WI38 (cell line): ENCODE results near the gene IQSEC1.

Experiments used
- H3K4me3 ChIP-seq: 2 replicates; pipeline ENCODE4 v1.5.1; 2011; ENCODE audit warnings: low read depth, mild to moderate bottlenecking, control low read depth, low read length
- TF ChIP-seq, protein P1 (sequence below): IDR thresholded peaks from 2 replicates; pipeline ENCODE4 v1.5.1; 2012; ENCODE audit warnings: low read depth, mild to moderate bottlenecking, control low read depth, low read length

Gene IQSEC1

DNA sequence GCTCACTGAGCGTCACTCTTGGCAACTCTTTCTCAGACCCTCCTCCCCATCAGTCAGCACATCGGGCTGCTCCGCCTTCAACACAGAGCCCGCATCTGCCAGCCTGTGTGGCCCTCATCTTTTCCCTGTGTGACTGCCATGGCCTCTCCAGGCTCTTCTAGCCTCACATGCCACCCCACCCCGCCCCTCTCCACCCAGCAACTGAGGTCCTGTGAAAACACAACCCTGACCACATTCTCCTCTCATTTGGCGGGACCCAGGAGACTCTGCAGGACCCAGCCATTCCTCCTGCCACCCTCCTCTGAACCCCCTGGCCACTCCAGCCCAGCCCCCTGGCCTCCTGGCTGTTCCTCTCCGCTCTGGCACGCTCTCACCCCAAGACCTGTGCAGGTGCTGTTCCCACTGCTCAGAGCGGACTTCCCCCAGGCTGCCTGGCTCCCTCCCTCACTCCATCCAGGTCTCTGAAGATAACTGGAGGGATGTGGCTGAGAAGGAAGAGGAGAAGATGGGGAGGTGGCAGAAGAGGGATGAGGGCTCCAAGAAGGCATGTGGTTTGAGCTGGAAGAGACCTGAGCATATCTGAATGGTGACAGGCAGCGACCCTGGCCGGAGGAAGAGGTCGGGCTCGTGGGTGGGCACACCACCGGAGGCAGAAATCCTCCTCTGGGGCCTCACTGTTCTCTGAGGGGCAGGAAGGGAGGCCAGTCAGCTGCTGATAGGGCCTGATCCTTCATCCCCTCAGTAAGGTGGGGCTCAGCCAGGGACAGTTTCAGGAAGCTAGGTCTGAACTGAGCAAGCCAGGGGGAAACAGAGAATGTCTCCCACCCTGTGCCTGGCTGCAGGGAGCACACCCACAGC is 120.7 kb downstream of the IQSEC1 start:
- TF ChIP-seq, protein P1, sequence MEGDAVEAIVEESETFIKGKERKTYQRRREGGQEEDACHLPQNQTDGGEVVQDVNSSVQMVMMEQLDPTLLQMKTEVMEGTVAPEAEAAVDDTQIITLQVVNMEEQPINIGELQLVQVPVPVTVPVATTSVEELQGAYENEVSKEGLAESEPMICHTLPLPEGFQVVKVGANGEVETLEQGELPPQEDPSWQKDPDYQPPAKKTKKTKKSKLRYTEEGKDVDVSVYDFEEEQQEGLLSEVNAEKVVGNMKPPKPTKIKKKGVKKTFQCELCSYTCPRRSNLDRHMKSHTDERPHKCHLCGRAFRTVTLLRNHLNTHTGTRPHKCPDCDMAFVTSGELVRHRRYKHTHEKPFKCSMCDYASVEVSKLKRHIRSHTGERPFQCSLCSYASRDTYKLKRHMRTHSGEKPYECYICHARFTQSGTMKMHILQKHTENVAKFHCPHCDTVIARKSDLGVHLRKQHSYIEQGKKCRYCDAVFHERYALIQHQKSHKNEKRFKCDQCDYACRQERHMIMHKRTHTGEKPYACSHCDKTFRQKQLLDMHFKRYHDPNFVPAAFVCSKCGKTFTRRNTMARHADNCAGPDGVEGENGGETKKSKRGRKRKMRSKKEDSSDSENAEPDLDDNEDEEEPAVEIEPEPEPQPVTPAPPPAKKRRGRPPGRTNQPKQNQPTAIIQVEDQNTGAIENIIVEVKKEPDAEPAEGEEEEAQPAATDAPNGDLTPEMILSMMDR, result no peak
- H3K4me3 ChIP-seq, result no peak overlapping the region

DNA sequence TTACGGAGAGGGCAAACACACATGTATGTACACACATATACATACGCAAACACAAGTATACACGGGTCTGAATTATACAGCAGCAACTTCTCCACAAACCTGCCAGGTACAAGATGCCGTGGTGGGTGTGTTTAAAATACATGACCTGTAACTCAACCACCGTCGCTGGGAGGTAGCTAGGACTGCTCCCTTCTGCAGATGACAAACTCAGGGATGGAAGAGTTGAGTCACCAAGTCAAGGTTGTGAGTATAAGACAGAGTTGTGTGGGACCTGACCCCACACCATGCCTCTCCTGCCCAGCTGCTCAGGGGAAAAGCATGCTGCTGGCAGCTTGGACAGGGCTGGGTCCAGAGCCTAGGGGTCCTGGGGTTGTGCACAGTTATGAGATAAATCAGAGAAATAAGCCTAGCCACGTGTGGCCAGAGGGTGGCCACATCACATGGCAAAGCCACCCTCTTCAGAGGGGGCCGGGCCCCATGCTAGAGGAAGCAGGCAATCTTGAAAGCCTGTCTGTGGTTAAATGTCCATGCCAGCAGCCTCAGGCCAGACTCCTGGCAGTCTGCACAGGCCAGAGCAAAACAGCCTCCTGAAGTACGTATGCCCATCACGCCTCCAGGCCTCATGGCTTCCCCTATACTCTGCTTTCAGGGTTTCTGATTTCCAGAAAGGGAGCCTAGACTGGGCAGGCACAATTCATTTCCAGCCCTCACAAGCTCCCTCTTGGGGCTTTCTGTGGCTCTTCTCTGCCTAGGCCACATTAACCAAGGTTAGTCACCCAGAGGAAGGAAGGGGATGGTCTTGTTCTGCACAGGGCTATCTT is 124.1 kb downstream of the IQSEC1 start:
- no peak overlapping the region for H3K4me3 ChIP-seq
- TF ChIP-seq, protein P1, result no peak

DNA sequence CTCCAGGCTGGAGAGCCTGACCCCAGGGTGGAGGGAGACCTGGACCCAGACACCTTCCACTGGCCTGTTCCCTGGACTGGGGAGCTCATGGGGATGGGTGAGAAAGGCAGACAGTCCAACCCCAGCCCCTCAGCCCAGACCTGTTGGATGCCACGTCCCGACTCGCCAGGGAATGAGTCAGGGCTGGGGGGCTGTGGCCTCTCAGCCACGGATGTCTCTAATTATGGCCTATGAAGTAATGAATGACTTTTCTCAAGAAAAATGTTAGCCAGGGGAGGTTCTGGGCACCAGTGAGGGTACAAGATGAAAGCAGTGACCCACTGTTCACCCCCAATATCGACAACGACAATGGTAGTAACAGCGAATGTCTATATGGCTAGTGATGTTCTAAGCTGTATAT is 124.9 kb downstream of the IQSEC1 start:
- TF ChIP-seq, protein P1, result no peak
- H3K4me3 ChIP-seq, result no peak overlapping the region

DNA sequence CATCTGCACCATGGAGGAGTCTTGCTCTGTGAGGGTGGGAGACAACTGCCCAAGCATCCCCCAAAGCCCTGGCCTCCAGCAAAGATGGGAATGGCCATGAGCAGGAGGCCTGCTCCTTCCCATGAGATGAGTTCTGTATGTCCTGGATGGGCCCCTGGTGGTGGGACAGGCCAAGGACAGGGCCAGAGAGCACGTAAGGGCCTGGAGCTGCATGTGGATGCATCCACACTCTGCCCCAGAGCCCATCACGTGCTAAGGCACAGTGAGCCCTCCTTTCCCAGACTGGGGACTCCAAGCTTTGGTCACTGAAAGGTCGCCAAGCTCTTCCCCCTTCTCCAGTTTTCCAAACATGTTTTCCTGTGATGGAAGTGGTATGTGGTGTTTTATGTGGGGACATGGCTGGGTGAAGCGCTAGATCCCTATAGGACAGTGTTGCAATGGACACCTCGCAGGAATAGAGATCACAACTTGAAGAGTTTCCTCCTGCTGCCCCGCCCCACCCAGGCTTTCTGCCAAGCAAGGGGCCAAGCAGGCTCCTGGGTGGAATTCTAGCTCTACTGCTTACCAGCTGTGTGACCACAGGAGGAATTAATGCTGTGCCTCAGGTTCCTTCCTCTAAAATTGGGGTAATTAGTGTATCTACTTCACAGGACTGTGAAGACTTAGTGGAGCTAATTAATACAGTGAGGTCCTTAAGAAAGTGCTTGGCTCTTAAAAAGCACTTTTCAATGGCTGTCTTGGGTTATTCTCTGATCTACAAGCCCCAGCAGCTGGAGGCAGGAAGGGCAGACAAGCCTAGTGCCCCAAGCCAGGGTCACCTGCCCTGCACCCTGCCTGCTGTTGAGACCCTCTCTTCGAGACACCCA is 125.5 kb downstream of the IQSEC1 start:
- H3K4me3 ChIP-seq, result no peak overlapping the region
- TF ChIP-seq, protein P1, result no peak

DNA sequence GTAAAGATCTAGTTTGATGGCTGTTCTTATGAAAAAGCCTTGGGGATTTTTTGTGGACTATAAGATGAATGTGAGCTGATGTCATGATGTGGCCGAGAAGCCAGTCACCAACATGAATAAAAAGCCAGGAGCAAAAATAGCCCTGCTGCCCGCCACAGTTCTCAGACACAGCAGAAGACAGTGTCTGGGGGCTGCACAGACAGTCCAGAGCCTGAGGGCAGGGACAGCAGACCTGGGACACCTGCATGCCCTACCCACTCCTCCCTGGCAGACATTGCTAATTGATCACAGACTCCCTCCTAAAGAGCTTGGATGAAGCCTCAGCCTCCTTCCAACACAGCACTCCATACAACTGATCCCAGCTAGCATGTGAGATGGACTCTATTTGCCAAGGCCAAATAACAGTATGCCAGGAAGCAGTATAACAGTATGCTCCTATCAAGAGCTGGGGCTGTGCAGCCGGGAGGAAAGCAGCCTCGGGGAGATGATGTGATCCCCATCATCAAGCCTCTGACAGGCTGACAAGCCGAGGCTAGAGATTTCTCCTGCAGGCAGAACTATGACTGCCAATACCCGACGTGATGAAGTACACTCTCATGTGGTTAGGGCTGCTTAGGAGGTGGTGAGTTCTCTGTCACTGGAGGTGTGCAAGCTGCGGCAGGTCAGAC is 126.4 kb downstream of the IQSEC1 start:
- H3K4me3 ChIP-seq, result no peak overlapping the region
- TF ChIP-seq, protein P1, result no peak

DNA sequence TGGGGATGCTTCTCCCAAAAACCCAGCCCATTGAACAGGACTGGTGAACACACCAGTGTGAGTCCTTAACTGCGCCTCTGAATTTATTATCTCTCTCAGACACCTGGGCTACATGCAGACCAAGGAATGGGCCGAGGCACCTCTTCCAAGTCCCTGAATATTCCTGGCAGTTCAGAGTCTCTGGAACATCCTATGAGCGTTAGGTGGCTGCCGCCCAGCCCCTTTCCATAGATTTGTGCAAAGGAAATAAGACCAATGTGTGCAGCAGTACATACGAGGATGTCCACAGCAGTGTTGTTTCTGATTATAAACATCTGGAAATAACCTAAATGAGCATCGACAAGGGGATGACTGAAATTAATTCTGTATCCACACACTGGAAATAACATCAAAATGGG is 127.0 kb downstream of the IQSEC1 start:
- TF ChIP-seq, protein P1, result no peak
- no peak overlapping the region for H3K4me3 ChIP-seq
